HG03108 (cell line): ENCODE results near the gene WSCD2.

Experiments used
- ATAC-seq: cut with Tn5 transposase; IDR thresholded peaks from one replicate; pipeline ENCODE4 v1.9.1; 2021; ENCODE audit warnings: moderate library complexity; ENCODE audit not compliant: unreplicated experiment

Gene WSCD2

DNA sequence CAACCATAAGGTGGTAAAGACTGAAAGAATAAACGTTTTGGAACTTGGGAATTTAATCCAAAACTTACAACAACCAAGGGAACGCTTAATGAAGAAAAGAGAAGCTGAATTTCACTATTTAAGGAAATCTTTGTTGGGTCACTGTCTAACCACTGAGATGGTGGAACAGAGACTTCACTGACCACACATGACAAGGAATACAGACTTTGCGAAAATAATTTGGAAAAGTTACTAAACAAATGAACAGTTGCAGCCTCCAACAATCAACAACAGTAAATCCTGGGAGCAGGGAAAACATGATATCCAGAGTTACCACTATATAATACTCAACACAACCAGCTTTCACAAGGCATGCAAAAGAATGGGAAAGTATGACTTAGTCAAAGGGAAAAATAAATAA, 131.0 kb downstream of the WSCD2 start:
- ATAC-seq: no peak

DNA sequence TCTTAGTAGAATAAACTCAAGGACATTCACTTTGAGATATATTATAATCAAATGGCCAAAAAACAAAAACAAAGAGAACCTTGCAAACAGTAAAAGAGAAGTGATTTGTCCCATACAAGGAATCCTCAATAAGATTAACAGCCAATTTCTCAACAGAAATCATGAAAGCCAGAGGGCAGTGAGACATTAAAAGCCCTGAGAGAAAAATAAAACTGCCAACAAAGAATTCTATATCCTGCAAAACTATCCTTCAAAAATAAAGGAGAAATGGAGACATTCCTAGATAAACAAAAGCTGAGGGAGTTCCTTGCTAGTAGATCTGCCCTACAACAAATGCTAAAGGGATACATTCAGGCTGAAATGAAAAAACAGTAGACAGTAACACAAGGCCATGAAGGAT, 131.9 kb downstream of the WSCD2 start:
- ATAC-seq: no peak

DNA sequence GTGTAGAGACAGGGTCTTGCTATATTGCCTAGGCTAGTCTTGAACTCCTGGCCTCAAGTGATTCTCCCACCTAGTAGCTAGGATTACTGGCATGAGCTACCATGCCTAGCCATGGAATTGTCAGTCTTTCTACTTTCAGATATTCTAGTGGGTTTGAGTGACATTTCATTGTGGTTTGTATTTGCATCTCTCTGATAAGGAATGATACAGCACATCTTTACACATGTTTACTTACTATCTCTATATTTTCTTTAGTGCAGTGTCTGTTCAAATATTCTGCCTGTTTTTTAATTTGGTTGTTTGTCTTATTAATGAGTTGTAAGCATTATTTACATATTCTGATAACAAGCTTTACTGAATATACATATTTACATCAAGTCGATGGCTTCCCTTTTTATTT, 136.4 kb downstream of the WSCD2 start:
- no peak for ATAC-seq

DNA sequence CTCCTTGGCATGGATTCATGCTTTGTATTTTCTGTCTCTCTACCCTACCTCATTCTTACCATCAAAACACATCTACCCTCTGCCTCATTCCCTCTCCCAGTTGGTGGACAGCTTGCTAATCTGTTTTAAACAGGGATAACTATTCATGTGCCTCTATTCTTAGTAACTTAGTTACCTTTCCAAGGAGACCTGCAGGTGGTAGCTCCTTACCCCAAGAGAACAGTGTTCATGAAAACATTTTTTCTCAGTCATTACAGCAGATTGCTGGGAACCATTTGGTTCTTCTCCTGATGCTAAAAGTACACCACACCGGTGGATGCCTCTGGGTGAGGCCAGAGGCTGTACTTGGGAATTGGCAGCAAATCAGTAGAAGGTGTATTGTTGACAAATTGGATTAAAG, 137.0 kb downstream of the WSCD2 start:
- ATAC-seq: no peak

DNA sequence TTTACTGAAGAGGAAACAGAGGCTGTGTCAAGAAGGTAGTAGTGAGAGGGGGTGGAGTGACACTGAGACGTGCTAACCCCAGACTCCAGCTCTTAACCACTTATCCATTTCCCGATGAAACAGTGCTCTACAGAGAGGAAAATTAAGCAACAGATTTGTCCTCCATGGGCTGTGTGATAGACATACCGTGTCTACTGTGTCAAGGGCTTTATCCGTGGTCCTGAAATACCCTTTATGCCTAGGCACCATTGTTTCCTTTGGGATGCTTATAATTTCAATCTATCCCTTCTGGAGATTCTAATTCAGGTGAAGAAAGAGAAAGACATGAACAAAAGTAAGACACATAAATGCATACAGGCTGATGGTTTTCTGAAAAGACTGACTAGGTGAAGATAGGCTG, 138.4 kb downstream of the WSCD2 start:
- ATAC-seq: no peak

DNA sequence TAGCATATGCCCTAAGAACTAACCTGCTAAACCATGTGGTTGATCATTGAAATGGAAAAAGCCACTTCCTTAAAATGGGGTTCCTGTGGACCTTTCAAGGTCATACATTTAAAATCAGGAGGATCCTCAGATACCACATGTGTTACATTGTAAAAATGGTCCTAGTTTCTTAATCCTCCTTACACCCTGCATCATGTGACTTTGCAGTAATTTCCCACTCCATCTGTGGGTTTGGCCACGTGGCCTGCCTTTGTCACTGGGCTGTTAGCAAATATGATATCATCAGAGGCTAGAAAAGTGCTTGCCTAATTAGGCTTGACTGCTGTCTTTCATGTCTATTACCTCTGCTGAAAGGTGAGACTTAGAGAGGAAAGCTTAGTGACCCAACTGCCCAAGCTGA, 139.3 kb downstream of the WSCD2 start:
- no peak for ATAC-seq

DNA sequence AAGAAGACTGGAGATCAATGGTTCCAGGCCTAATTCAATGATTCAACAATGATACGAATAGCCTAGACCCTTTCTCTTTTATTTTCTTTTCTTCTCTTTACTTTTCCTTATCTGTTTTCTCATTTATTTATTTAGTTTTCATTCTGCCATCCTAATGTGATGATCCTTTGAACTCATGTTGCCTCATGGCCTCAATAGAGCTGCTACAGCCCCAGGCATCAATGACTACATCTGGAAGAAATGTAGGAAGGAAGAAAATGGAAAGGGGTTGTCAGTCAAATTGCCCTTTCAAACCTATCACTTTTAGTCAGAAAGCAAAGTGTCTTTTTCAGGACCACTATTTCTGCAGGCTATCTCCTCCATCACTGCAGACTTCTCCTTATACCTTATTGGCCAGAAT, 140.1 kb downstream of the WSCD2 start:
- no peak for ATAC-seq

DNA sequence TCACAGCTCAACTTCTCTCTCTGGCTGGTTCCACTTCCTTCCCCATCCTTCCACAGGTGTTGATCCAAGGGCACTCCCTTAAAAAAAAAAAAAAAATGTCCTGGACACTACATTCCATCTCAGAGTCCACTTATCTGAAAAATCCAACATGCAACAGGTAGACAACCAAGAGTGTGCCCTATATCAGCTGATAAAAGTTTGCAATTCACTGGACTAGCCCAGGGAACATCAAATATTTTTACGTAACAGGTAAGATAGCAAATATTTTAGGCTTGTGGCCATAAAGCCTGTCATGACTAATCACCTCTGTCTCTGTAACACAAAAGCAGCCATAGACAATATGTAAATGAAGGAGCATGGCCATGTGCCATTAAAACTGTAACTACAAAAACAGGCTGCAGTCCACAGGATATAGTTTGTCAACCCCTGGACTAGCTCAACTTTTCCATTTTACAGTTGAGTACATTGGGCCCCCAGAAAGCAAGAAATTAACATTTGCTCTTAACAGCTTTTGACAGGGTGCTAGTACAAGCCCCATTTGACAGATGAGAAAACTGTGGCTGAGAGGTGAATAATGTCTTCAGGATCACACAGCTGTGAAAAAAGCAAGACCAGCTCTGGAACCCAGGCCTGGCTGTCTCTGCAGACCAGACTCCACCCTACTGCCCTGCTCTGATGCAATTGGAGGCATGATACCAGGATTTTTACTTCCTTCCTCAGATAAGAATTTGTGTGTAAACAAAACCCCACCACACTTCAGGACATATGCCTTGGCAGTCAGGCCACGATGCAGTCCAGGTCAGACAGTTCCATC, 141.2 kb downstream of the WSCD2 start:
- no peak for ATAC-seq

DNA sequence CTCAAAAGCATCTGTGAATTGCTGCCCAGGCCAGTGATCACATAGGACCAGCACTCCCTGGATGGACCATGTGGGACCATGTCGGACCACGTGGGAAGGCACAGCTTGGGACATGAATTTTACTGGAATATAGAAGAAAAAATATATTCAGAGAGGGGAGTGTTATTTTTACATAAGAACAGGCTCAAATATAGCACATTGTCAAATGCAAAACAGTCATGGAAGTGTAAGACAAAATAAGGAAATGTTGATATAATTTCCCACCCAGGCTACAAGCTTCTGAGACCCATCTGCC, 141.7 kb downstream of the WSCD2 start:
- ATAC-seq: no peak

DNA sequence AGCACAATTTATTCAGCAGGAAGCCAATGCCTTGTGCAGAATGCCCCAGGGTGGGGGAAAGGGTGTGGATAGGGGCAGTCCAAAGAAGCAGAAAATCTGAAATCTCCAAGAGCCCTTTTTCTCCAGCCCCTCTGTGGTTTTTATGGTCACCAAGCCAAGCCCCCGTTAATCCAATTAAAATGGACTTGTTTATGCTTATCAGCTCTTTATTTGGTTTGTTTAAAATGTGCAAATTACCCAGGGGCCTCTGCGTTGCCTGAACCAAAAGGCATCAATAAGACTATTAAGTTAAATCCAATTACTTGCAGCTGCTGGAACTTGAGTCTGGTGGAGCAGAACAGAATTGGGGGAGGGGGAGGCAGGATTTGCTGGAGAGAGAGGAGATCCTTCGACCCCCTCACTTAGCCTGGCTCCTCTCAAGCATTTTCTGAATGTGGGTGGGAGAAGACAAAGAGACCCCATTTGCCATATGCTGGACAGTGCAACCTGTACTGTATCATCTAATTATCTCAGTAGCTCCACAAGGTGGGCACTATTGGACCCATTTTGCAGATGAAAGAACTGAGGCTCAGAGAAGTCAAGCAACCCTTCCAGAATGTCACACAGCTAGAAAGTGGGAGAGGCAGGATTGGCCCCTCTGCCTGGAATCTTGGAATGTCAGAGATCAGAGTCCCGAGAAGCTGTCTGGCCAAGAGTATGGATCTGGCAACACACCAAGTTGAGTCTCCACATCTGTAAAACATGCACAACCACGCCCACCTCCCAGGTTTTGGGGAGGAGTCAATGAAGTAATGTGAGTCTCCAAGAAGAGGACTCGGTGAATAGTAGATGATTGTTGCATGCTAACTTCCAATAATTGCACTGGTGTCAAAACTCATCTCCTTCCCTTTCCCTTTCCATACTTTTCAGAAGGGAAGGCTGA, 143.1 kb downstream of the WSCD2 start:
- no peak for ATAC-seq

DNA sequence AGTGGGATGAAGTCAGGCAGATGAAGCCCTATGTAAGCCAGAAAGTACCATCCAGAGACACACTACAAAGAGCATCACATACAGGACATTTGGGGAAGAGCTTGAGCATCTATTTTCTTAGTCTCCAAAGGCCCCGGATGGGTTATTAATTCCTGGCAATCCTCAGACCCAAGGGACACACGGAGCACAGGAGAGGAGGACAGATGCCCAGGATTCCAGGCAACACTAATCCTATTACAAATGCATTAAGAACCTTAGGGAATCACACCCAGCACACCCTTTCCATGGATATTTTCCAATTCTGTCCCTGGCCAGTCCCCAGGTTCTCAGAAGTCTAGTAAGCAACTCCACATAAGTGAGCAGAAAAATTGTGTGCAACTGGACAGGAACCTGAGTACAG, 144.1 kb downstream of the WSCD2 start:
- no peak for ATAC-seq

DNA sequence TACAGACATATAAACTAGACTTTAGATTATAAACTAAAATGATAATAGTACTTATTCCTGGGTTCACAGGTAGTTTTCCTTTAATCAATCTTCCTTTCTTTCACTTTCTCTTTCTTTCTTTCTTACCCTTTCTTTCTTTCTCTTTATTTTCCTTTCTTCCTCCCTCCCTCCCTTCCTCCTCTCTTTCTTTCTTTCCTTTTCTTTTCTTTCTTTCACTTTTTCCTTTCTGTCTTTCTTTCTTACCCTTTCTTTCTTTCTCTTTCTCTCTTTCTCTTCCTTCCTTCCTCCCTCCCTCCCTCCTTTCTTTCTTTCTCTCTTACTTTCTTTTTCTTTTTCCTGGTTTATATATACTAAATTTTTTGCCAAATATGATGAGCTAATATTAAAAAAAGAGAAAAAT, 148.5 kb downstream of the WSCD2 start:
- ATAC-seq: no peak

DNA sequence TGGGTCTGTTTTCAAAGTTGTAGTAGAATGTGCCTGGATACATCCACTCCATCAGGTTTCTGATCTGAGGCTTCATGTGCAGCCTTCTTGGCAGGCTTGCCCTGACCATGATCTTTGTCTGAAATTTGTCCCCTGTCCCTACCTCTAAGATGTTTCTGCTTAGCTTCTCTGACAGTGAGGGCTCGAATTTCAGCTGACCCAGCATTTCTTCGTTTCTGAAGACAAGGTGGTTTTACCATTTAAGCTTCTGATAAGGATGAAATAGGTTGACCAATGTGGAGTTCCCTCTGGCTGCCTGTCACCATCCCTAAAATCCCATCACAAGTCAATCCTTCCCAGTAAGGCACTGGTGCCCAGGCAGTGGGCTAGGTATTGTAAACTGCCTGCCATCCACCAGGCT, 153.1 kb downstream of the WSCD2 start:
- ATAC-seq: no peak

DNA sequence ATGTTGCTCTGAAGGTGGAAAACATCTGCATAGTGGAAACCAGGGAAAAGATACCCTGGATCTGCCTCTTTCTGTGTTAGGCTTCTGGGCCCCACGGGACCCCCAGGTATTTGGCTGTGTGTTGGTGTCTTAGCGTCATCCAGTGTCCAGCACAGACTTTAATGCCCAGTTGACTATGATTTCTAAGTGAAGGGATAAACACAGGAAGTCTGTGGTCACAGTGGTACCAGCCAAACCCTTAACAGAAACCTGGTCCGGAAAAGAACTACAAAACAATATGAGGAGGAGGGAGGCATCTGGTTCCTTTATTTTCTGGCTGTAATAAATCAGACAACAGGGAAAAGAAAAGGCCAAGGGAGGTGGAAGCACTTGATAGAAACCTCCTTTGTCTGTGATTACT, 153.6 kb downstream of the WSCD2 start:
- no peak for ATAC-seq

DNA sequence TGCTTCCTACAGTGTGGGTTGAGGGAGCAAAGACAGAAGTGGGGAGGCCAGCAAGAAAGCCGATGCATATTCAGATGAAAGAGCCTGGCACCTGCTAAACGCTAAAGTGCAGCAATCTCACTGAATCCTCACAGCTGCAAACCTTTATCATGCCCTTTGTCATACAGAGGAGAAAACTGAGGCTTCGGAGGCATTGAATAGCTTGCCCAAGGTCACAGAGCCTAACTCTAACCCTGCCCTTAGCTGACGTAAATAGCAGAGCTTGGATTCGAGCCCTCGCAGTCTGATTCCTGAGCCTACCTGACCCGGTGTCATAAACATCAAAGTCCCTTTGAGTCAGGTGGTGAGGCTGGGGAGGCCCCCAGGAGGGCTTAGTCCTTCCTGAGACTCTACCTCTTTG, 155.1 kb downstream of the WSCD2 start:
- ATAC-seq: no peak

DNA sequence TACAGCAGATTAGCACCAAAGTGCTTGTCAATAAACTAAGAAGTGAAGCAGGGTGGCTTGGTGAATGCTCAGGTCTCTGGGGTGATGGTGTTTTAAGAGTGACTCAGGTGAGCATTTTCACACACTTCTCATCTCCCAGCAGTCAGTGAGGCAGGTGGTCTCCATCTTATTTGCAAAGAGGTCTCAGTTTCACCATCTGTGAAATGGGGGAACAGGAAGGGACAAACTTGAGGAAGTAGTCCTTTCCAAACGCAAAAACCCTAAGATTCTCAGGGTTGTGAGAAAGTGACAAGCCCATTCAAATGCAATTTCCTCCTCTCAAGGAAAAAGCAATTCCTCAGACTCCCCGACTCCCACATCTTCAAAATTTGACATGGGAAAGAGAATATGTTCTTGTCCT, 155.9 kb downstream of the WSCD2 start:
- no peak for ATAC-seq

DNA sequence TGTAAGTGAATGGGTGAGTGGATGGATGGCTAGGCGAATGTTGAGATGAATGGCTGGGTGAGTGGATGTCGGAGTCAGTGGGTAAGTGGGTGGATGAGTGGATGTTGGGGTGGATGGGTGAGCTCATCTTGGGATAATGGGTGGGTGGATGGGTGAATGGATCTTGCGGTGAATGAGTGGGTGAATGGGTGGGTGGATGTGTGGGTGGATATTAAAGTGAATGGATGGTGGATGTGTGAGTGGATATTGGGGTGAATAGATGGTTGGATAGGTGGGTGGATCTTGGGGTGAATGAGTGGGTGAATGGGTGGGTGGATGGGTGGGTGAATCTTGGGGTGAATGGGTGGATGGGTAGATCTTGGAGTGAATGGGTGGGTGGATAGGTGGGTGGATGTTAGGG, 158.1 kb downstream of the WSCD2 start:
- ATAC-seq: no peak

DNA sequence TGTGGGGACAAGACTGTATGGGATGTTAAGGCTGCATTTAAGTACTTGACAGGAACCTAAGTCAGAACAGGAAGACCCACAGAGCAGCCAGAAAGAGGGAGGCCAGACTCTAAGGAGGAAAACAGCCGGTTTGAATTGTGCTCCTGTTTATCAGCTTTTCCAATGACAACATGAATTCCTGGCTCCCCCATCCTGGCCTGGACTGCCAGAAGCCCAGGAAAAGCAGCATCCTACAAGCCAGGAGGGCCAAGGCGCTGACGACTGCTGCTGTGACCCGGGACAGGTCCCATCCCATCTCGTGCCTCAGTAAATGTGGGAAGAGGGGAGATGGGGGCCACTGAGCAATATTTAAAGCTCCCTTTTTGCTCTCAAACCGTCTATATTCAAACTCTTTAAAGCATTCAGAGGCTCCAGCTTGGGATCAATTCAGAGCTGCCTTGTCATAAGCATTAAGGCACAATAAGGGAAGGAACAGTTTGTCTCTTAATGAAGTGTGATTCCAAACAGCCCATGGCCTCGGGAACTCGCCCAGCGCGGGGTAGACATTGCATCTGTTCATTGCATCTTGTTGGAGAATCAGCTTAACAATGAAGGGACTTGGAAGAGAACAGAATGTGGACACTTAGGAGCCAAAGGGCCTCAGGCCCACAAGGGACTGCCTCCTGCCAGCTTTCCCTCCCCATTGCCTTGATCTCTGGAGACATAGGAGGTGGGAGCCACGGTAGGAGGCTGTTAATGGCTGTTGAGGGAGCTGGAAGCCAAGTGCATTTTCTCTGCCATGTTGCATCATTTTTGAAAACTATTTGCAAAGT, 160.5 kb downstream of the WSCD2 start:
- no peak for ATAC-seq

DNA sequence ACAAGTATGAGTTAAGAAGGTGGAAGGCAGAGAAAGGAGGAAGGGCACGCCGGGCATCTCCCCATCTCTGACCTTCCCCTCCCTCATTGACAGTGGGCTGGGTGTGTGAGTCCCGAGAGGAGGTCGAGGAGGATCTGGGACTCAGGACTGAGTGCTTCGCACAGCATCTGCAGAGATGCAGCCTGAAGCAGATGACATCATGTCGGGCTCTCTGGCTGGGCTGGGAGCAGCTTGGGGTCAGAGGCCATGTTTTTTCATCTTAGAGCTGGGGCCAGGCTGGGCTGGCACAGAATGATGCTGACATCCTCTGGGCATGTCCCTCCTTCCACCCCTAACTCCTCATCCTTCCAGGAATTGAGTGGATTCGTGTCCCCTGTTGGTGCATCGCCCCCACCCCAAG, 166.6 kb downstream of the WSCD2 start:
- ATAC-seq: no peak

DNA sequence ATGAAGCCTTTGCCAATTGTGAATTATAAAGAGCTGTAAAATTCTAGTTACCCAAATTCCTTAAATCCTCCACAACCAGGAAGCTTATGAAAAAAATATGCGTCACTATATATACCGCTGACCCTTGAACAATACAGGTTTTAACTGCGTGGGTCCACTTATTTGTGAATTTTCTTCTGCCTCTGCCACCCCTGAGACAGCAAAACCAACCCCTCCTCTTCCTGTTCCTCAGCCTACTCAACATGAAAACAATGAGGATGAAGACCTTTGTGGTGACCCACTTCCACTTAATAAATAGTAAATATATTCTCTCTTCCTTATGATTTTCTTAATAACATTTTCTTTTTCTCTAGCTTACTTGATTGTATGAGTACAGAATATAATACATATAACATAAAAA, 167.9 kb downstream of the WSCD2 start:
- no peak for ATAC-seq

DNA sequence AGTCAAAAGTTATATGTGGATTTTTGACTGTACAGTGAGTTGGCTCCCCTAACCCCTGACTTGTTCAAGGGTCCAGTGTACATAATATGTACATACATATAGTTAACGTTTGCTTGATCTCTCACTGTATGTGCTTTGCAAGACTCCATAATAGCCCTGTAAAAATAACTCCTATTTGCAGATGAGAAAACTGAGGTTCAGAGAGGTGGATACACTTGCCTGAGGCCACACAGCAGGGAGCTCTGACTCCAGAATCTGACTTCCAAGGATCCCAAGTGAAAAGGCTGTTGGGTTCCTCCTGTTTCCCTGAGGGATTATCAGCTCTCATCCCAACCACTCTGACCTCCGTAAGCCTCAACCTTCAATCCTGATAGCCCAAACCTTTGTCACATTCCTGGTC, 168.3 kb downstream of the WSCD2 start:
- ATAC-seq: no peak
